Endothelial cell of umbilical vein (primary cell): ENCODE results near the gene CHL1. TPM values are rescaled to one million over a fixed set of nuclear protein-coding genes. Genes with fewer than 3 reads are reported as not detected.

Experiments
- BruUV-seq: library from RNA; stranded (reverse); fragments of 400-500 nt; replicated peaks from 2 replicates; lab custom pipeline; 2021; lab: Mats Ljungman, UMichigan
- CTCF ChIA-PET: fragments of 300-600, 350-600 bp; sonication (Branson Sonifier 250); formaldehyde crosslinking; loops from one replicate; lab custom pipeline; 2021; ENCODE audit warnings: antibody characterized with exemption, inconsistent platforms; lab: Charles Lee
- POLR2A ChIA-PET: fragments of 300-600, 350-600 bp; sonication (Branson Sonifier 250); formaldehyde crosslinking; loops from one replicate; lab custom pipeline; 2021; ENCODE audit warnings: antibody characterized with exemption, inconsistent platforms; lab: Charles Lee
- DNase-seq: peaks from one replicate; pipeline ENCODE4 v3.0.0-alpha.2; 2011; ENCODE audit warnings: low read depth, low spot score
- FAIRE-seq: peaks from 2 replicates; lab custom pipeline; 2011; peaks lifted over from hg19 to GRCh38; lab: Jason Lieb, UNC
- H2AFZ ChIP-seq: 2 replicates; pipeline ENCODE4 v1.6.0; 2012; ENCODE audit warnings: low read depth, low read length, control low read depth, inconsistent platforms
- H3K27ac ChIP-seq: 2 replicates; pipeline ENCODE4 v1.5.1; 2011; ENCODE audit warnings: low read depth, mild to moderate bottlenecking, control low read depth, low read length, moderate library complexity; ENCODE audit not compliant: insufficient read depth
- H3K27me3 ChIP-seq, 2 experiments: 2 replicates each; pipeline versions ENCODE4 v1.6.0 to v1.6.1; 2011; ENCODE audit warnings: low read length in 2 of 2, mixed read lengths in 1 of 2; ENCODE audit not compliant: control insufficient read depth in 2 of 2, insufficient read depth in 2 of 2
- H3K36me3 ChIP-seq, 2 experiments: 2 replicates in 1 of 2; 3 replicates in 1 of 2; pipeline ENCODE4 v1.5.1; 2011; ENCODE audit warnings: low read length in 2 of 2, mild to moderate bottlenecking in 1 of 2, moderate library complexity in 1 of 2; ENCODE audit not compliant: control insufficient read depth in 2 of 2, insufficient read depth in 2 of 2; ENCODE audit errors: extremely low read depth in 1 of 2
- H3K4me1 ChIP-seq: 3 replicates; pipeline ENCODE4 v1.5.1; 2011; ENCODE audit warnings: mild to moderate bottlenecking, low read length; ENCODE audit not compliant: control insufficient read depth, insufficient read depth; ENCODE audit errors: extremely low read depth
- H3K4me2 ChIP-seq: 2 replicates; pipeline ENCODE4 v1.6.1; 2011; ENCODE audit warnings: low read length, control low read depth, mixed read lengths; ENCODE audit not compliant: insufficient read depth
- H3K4me3 ChIP-seq, 3 experiments: fragments of 200-600 bp in 1 of 3; sonication (generic), shearing (Covaris generic) in 1 of 3; replicated peaks in 1 of 3; 2 replicates each; pipeline ENCODE4 v1.5.1; 2011 to 2016; ENCODE audit warnings: control low read depth in 3 of 3, low read length in 3 of 3, mild to moderate bottlenecking in 2 of 3, inconsistent platforms in 1 of 3, low read depth in 1 of 3, moderate library complexity in 1 of 3; ENCODE audit not compliant: insufficient read depth in 1 of 3
- H3K79me2 ChIP-seq: 2 replicates; pipeline ENCODE4 v1.6.0; 2012; ENCODE audit warnings: low read length, inconsistent platforms; ENCODE audit not compliant: control insufficient read depth, insufficient read depth
- H3K9ac ChIP-seq: replicated peaks from 2 replicates; pipeline ENCODE3; 2011; ENCODE audit warnings: low read length, control low read depth; ENCODE audit not compliant: insufficient read depth; ENCODE audit errors: extremely low read depth
- H3K9me1 ChIP-seq: replicated peaks from 3 replicates; pipeline ENCODE4 v1.6.0; 2011; ENCODE audit warnings: mild to moderate bottlenecking, low read length; ENCODE audit not compliant: control insufficient read depth, insufficient read depth; ENCODE audit errors: extremely low read depth
- H3K9me3 ChIP-seq: replicated peaks from 2 replicates; pipeline ENCODE4 v1.5.1; 2012; ENCODE audit warnings: low read length, inconsistent platforms; ENCODE audit not compliant: control insufficient read depth, insufficient read depth
- H4K20me1 ChIP-seq: replicated peaks from 2 replicates; pipeline ENCODE3; 2011; ENCODE audit warnings: mild to moderate bottlenecking, low read length; ENCODE audit not compliant: control insufficient read depth, insufficient read depth; ENCODE audit errors: extremely low read depth
- EZH2 ChIP-seq: IDR thresholded peaks from 2 replicates; pipeline ENCODE4 v1.6.1; 2012; ENCODE audit warnings: borderline replicate concordance, low read depth, mild to moderate bottlenecking, moderate library complexity, low read length, inconsistent platforms; ENCODE audit not compliant: severe bottlenecking
- FOS ChIP-seq: IDR thresholded peaks from 2 replicates; pipeline ENCODE4 v1.6.1; 2011; ENCODE audit warnings: mild to moderate bottlenecking, low read length, moderate library complexity, borderline replicate concordance; ENCODE audit not compliant: insufficient read depth
- GATA2 ChIP-seq: IDR thresholded peaks from 2 replicates; pipeline ENCODE4 v1.7.0; 2011; ENCODE audit warnings: low read depth, mild to moderate bottlenecking, moderate library complexity, mixed read lengths, low read length; ENCODE audit not compliant: insufficient read length, insufficient read depth
- JUN ChIP-seq: IDR thresholded peaks from 2 replicates; pipeline ENCODE4 v1.6.1; 2011; ENCODE audit warnings: borderline replicate concordance, low read depth; ENCODE audit not compliant: insufficient read length, insufficient read depth
- MAX ChIP-seq: IDR thresholded peaks from 2 replicates; pipeline ENCODE4 v1.6.1; 2011; ENCODE audit not compliant: insufficient read depth, insufficient read length
- MYC ChIP-seq: IDR thresholded peaks from one replicate; pipeline ENCODE4 v1.6.1; 2011; ENCODE audit warnings: mild to moderate bottlenecking, low read depth, low read length
- POLR2A ChIP-seq: IDR thresholded peaks from 2 replicates; pipeline ENCODE4 v1.6.1; 2012; ENCODE audit warnings: low read depth, mild to moderate bottlenecking, control low read depth, low read length
- POLR2AphosphoS5 ChIP-seq: IDR thresholded peaks from 2 replicates; pipeline ENCODE4 v1.6.1; 2012; ENCODE audit warnings: low read depth, mild to moderate bottlenecking, control low read depth, low read length, moderate library complexity; ENCODE audit not compliant: insufficient read depth
- dilution Hi-C: fragments of 300-500 bp; cut with MboI; formaldehyde crosslinking; loops from one replicate; pipeline ENCODE4 v1.15.0; 2019; ENCODE audit warnings: low sequenced_read_pairs; ENCODE audit not compliant: extremely low pct_ligation_motif_present
- intact Hi-C: fragments of 100-400 bp; cut with micrococcal nuclease; formaldehyde crosslinking; loops from one replicate; pipeline ENCODE4 v1.10.0; 2022
- polyA plus RNA-seq, 4 experiments: library from polyadenylated mRNA; depleted of rRNA in 3 of 4; stranded (reverse) in 3 of 4; unstranded in 1 of 4; fragments of >200 nt; gene quantifications; 2 replicates each; pipeline versions ENCODE4 v1.2.1 to v1.2.3, GENCODE V29; 2011 to 2012; ENCODE audit warnings: missing spikeins in 1 of 4
- total RNA-seq: library from RNA; stranded (reverse); gene quantifications from 2 replicates; pipeline ENCODE4 v1.2.3, GENCODE V29; 2021
- TF ChIP-seq, protein P1 (sequence below), 2 donors: IDR thresholded peaks; 1 replicate in 1 of 2; 2 replicates in 1 of 2; pipeline ENCODE4 v1.5.1; 2011; ENCODE audit warnings: low read length in 2 of 2, mild to moderate bottlenecking in 2 of 2, moderate library complexity in 2 of 2, control low read depth in 1 of 2, inconsistent platforms in 1 of 2, low read depth in 1 of 2; ENCODE audit not compliant: insufficient read depth in 1 of 2; ENCODE audit errors: extremely low read depth in 1 of 2

The CHL1 gene
- total and polyA plus RNA-seq, 2 donors (not counting 3 experiments of a cell fraction or from before 2014, with no cell fraction given), result not detected

GRCh38 chr3:260898-261297 lies 64.3 kb downstream of the CHL1 start:
- TF ChIP-seq FOS (no peak), MYC (no peak), POLR2A (no peak), POLR2AphosphoS5 (no peak), JUN (no peak), EZH2 (no peak), GATA2 (no peak), MAX (no peak)
- TF ChIP-seq, protein P1, sequence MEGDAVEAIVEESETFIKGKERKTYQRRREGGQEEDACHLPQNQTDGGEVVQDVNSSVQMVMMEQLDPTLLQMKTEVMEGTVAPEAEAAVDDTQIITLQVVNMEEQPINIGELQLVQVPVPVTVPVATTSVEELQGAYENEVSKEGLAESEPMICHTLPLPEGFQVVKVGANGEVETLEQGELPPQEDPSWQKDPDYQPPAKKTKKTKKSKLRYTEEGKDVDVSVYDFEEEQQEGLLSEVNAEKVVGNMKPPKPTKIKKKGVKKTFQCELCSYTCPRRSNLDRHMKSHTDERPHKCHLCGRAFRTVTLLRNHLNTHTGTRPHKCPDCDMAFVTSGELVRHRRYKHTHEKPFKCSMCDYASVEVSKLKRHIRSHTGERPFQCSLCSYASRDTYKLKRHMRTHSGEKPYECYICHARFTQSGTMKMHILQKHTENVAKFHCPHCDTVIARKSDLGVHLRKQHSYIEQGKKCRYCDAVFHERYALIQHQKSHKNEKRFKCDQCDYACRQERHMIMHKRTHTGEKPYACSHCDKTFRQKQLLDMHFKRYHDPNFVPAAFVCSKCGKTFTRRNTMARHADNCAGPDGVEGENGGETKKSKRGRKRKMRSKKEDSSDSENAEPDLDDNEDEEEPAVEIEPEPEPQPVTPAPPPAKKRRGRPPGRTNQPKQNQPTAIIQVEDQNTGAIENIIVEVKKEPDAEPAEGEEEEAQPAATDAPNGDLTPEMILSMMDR (IDR thresholded peaks at IDR 0.05; ENCODE audit: extremely low read depth in 1 of 2, insufficient read depth in 1 of 2, low read depth in 1 of 2, low read length in 2 of 2), result no peak
- Histone ChIP-seq H3K79me2 (no peaks in the 10 kb centered on the region), H2AFZ (no peak overlapping the region), H3K9ac (no peak overlapping the region), H4K20me1 (no peaks in the 10 kb centered on the region), H3K27me3 (no peaks in the 10 kb centered on the region), H3K9me3 (no peaks in the 10 kb centered on the region), H3K4me1 (no peaks in the 10 kb centered on the region), H3K9me1 (no peaks in the 10 kb centered on the region), H3K4me3 (no peak overlapping the region), H3K36me3 (no peaks in the 10 kb centered on the region), H3K4me2 (no peak overlapping the region), H3K27ac (no peak overlapping the region)
- dilution Hi-C loops, result no loop called here
- intact Hi-C loops, result no loop called here
- FAIRE-seq (no peak), DNase-seq (no peak)
- ChIA-PET POLR2A (no interaction called here), CTCF (no interaction called here)
- no TSS peak for BruUV-seq
